ENCODE data around the gene RAD51B. TPM values are rescaled to one million over a fixed set of nuclear protein-coding genes. Genes with fewer than 3 reads are reported as not detected.

RAD51B gene
- total RNA-seq, 2 donors from 2014 or later, result 9.3 to 12.1 TPM

- no peaks in the 10 kb centered on the region for H3K36me3 ChIP-seq
- no peaks in the 10 kb centered on the region for H3K27me3 ChIP-seq (replicated peaks; ENCODE audit: insufficient read depth)
- TF ChIP-seq, protein P1, sequence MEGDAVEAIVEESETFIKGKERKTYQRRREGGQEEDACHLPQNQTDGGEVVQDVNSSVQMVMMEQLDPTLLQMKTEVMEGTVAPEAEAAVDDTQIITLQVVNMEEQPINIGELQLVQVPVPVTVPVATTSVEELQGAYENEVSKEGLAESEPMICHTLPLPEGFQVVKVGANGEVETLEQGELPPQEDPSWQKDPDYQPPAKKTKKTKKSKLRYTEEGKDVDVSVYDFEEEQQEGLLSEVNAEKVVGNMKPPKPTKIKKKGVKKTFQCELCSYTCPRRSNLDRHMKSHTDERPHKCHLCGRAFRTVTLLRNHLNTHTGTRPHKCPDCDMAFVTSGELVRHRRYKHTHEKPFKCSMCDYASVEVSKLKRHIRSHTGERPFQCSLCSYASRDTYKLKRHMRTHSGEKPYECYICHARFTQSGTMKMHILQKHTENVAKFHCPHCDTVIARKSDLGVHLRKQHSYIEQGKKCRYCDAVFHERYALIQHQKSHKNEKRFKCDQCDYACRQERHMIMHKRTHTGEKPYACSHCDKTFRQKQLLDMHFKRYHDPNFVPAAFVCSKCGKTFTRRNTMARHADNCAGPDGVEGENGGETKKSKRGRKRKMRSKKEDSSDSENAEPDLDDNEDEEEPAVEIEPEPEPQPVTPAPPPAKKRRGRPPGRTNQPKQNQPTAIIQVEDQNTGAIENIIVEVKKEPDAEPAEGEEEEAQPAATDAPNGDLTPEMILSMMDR (IDR thresholded peaks at IDR 0.05), result no peak
- H3K4me1 ChIP-seq (ENCODE audit: control insufficient read depth in 1 of 2, low read depth in 2 of 2), result peaks cover 3 to 18% of the 10 kb centered on the region in 2 donors
- H3K27ac ChIP-seq, result no peak overlapping the region
- no peak overlapping the region for H3K4me3 ChIP-seq
- ATAC-seq (ENCODE audit: insufficient number of reproducible peaks, low FRiP score, low read depth) (no peak), DNase-seq (ENCODE audit: low spot score) (no peak)
- H3K9me3 ChIP-seq, result no peaks in the 10 kb centered on the region
Observed at GRCh38 chr14:68584786-68585185, 765.2 kb downstream of the RAD51B start.

GRCh38 chr14:68585690-68586089 lies 766.1 kb downstream of the RAD51B start:
- no peak for ATAC-seq (ENCODE audit: insufficient number of reproducible peaks, low FRiP score, low read depth)
- peaks cover 3 to 24% of the 10 kb centered on the region in 2 donors for H3K4me1 ChIP-seq (ENCODE audit: control insufficient read depth in 1 of 2, low read depth in 2 of 2)

DNA sequence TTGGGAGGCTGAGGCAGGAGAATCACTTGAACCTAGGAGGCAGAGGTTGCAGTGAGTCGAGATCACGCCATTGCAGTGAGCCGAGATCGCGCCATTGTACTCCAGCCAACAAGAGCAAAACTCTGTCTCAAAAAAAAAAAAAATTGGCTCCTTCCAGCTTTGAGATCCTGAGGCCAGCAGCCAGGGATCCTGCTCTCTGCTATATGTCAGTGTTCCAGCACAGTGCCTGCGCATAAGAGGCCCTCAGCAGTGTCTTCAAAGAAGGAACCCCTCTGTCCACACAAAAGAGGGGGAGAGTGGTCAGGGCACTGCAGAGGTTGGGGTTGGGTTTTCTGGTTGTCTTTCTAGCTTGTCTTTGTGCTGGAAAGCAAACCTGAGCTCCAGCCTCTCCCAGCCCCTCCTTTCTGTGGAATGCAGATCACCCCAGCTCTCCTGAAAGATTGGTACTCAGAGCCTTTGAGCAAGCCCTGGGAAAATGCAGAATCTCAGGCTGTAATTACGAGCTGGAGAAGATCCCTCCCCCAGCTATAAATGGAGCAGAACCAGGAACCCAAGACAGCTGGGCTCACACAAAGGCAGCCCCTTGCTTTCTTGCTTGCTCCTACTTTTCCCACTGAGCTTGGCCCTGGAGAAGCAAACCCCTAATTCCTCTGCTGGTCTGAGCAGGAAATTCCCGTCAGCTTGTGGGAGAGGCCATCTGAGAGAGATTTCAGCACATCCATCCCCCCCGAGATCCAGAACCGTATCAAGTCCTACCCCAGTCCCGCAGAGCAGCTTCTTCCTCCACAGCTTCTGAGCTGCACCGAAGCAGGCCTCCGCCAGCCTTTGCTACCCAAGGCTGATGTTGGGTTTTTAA lies 767.5 kb downstream of the RAD51B start:
- TF ChIP-seq, protein P1 (IDR thresholded peaks at IDR 0.05), result no peak
- Histone ChIP-seq H3K27ac (no peak overlapping the region), H3K36me3 (no peaks in the 10 kb centered on the region), H3K4me1 (ENCODE audit: control insufficient read depth in 1 of 2, low read depth in 2 of 2) (peaks cover 3 to 24% of the 10 kb centered on the region in 2 donors), H3K9me3 (no peaks in the 10 kb centered on the region), H3K27me3 (replicated peaks; ENCODE audit: insufficient read depth) (no peaks in the 10 kb centered on the region), H3K4me3 (no peak overlapping the region)
- DNase-seq (ENCODE audit: low spot score) (no peak), ATAC-seq (ENCODE audit: insufficient number of reproducible peaks, low FRiP score, low read depth) (no peak)

More at GRCh38 chr14:68585690-68586089, 766.1 kb downstream of the RAD51B start:
- Histone ChIP-seq H3K36me3 (no peaks in the 10 kb centered on the region), H3K27ac (no peak overlapping the region), H3K27me3 (replicated peaks; ENCODE audit: insufficient read depth) (no peaks in the 10 kb centered on the region), H3K9me3 (no peaks in the 10 kb centered on the region), H3K4me3 (no peak overlapping the region)
- no peak for DNase-seq (ENCODE audit: low spot score)
- TF ChIP-seq, protein P1 (IDR thresholded peaks at IDR 0.05), result no peak

DNA sequence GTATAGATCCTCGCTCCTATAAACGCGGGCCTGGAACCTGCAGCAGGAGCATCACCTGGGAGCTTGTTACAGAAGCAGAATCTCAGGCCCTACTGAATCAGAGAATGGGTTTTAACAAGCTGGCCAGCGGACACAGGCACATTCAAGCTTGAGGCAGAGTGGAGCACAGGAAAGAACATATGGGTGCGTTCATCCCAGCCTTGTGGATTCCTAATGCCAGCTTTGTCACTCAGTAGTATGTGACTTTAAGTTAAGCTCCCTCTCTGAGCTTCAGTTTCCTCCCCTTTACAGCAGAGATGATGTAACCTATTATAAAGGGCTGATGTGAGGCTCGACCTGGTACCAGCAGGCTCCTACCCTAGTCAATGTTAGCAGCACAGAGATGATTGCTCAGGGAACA lies 768.4 kb downstream of the RAD51B start:
- TF ChIP-seq, protein P1 (IDR thresholded peaks at IDR 0.05), result no peak
- Histone ChIP-seq H3K9me3 (no peaks in the 10 kb centered on the region), H3K4me3 (no peak overlapping the region), H3K27me3 (replicated peaks; ENCODE audit: insufficient read depth) (no peaks in the 10 kb centered on the region), H3K27ac (no peak overlapping the region), H3K4me1 (ENCODE audit: control insufficient read depth in 1 of 2, low read depth in 2 of 2) (peaks cover 3 to 24% of the 10 kb centered on the region in 2 donors), H3K36me3 (no peaks in the 10 kb centered on the region)
- DNase-seq (ENCODE audit: low spot score) (no peak), ATAC-seq (ENCODE audit: insufficient number of reproducible peaks, low FRiP score, low read depth) (no peak)

DNA sequence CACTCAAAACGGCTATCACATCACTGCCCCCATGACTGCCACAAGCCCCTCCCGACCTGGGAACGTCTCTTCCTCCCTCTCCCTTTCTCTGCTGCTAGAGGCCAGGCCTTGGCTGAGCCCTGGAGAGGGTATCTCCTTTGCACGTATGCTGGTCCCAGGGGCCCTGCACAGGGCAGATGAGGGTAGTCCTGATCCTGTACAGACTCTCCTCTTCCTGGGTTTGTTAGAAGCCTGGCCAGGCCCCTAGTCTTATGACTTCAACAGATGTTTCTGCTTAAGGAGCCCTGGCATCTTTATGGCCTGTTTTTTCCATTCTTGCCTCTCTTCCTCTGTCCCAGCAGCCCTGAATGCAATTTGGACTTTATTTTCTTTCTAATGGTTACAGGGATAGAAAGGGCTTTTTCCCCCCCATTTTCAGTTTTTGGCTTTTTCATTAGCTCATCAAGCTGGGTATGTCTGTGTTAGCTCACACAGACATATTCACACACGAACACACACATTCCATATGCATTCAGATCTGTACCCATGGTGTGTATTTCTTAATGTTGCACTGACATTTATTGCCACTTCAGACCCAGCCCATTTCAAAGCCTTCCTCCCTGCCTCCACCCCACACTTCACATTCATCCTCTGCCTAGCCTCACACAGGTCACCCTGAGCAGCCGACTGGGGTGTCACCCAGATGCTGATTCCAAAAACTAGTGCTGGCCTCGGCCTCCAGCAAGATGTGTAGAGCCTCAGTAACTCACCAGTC lies 770.0 kb downstream of the RAD51B start:
- no peaks in the 10 kb centered on the region for H3K27me3 ChIP-seq (replicated peaks; ENCODE audit: insufficient read depth)
- no peak for ATAC-seq (ENCODE audit: insufficient number of reproducible peaks, low FRiP score, low read depth)
- H3K9me3 ChIP-seq, result no peaks in the 10 kb centered on the region
- no peak for DNase-seq (ENCODE audit: low spot score)
- H3K4me3 ChIP-seq, result no peak overlapping the region
- no peaks in the 10 kb centered on the region for H3K36me3 ChIP-seq
- TF ChIP-seq, protein P1 (IDR thresholded peaks at IDR 0.05), result no peak
- H3K4me1 ChIP-seq (ENCODE audit: control insufficient read depth in 1 of 2, low read depth in 2 of 2), result peaks cover 3 to 24% of the 10 kb centered on the region in 2 donors
- peak overlapping the region in 1 of 2 donors; percentile 22 for H3K27ac ChIP-seq

Data from thoracic aorta (tissue), 2 donors.